A673 (cell line): ENCODE results near the gene RPL39L. TPM values are rescaled to one million over a fixed set of nuclear protein-coding genes. Genes with fewer than 3 reads are reported as not detected.

ENCODE experiments used
- BruUV-seq: library from RNA; stranded (reverse); fragments of 400-500 nt; replicated peaks from 2 replicates; lab custom pipeline; 2021; lab: Mats Ljungman, UMichigan
- CTCF ChIA-PET: fragments of 300-600 bp; sonication (Branson Sonifier 250); formaldehyde crosslinking; loops from one replicate; lab custom pipeline; 2022; ENCODE audit warnings: antibody characterized with exemption; lab: Charles Lee
- POLR2A ChIA-PET: fragments of 300-600 bp; sonication (Branson Sonifier 250); formaldehyde crosslinking; loops from one replicate; lab custom pipeline; 2022; ENCODE audit warnings: antibody characterized with exemption; ENCODE audit not compliant: low non-redundant PET; lab: Charles Lee
- DNase-seq: peaks from one replicate; pipeline ENCODE4 v3.0.0-alpha.2; 2015; ENCODE audit warnings: low spot score
- H3K27ac ChIP-seq: fragments of 200-600 bp; sonication (generic); 2 replicates; pipeline ENCODE4 v1.5.1; 2016; ENCODE audit warnings: mixed run types, low read depth, mild to moderate bottlenecking, mixed read lengths, antibody characterized with exemption, low read length; ENCODE audit not compliant: poor library complexity, severe bottlenecking
- H3K27me3 ChIP-seq: fragments of 200-600 bp; sonication (generic); replicated peaks from 2 replicates; pipeline ENCODE4 v1.6.1; 2017; ENCODE audit warnings: mixed run types, low read depth, mild to moderate bottlenecking, mixed read lengths, antibody characterized with exemption, low read length; ENCODE audit not compliant: insufficient read depth, poor library complexity
- H3K36me3 ChIP-seq: fragments of 200-600 bp; sonication (generic); 2 replicates; pipeline ENCODE4 v1.6.1; 2016; ENCODE audit warnings: mixed run types, mild to moderate bottlenecking, mixed read lengths, antibody characterized with exemption, low read length; ENCODE audit not compliant: insufficient read depth, poor library complexity, severe bottlenecking
- H3K4me1 ChIP-seq: fragments of 200-600 bp; sonication (generic); 2 replicates; pipeline ENCODE4 v1.6.1; 2017; ENCODE audit warnings: mixed run types, mild to moderate bottlenecking, mixed read lengths, antibody characterized with exemption, low read length; ENCODE audit not compliant: insufficient read depth, poor library complexity, severe bottlenecking
- H3K4me3 ChIP-seq: fragments of 200-600 bp; sonication (generic); 2 replicates; pipeline ENCODE4 v1.5.1; 2016; ENCODE audit warnings: low read depth, mixed run types, mild to moderate bottlenecking, mixed read lengths, low read length; ENCODE audit not compliant: poor library complexity, severe bottlenecking
- H3K9me3 ChIP-seq: fragments of 200-600 bp; sonication (generic); 2 replicates; pipeline ENCODE4 v1.6.1; 2016; ENCODE audit warnings: mixed run types, low read depth, mild to moderate bottlenecking, mixed read lengths, antibody characterized with exemption, low read length; ENCODE audit not compliant: poor library complexity, severe bottlenecking
- EZH2 ChIP-seq: fragments of 200-600 bp; sonication (generic); IDR thresholded peaks from 2 replicates; pipeline ENCODE4 v1.6.1; 2017; ENCODE audit warnings: borderline replicate concordance, low read depth, mild to moderate bottlenecking, mixed read lengths, antibody characterized with exemption, low read length; ENCODE audit not compliant: poor library complexity, severe bottlenecking
- intact Hi-C: fragments of 100-400 bp; cut with micrococcal nuclease; formaldehyde crosslinking; loops from one replicate; pipeline ENCODE4 v1.10.0; 2022; ENCODE audit not compliant: unreplicated experiment
- total RNA-seq: library from RNA; stranded (reverse); gene quantifications from 2 replicates; pipeline ENCODE4 v1.2.3, GENCODE V29; 2021
- TF ChIP-seq, protein P1 (sequence below): fragments of 300-800, 200-600 bp; sonication (generic); conservative IDR thresholded peaks from 2 replicates; pipeline ENCODE4 v1.5.1; 2017; ENCODE audit warnings: low read depth, mild to moderate bottlenecking, antibody characterized with exemption, low read length, moderate library complexity, mixed read lengths

Gene RPL39L
- total RNA-seq, 1 experiment from 2014 or later, result 35.3 TPM

DNA sequence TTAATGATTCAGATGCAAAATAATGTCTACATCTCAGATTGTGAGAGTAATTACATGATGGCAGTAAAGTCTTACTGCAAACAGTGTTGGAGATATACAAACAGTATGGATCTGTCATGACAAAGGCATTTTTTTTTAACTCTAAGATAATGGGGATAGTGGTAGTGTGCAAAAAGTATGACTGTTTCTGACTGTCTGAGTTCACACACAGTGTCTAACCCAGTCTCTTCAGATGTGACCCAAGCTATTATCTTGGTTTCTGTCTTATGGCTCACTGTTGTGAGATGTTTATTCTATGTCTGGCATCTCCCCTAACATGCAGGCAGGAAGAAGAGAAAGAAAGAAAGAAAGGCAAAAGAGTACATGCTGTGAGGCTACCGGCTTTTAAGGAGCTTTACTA lies 17.0 kb downstream of the RPL39L start:
- no peak for DNase-seq
- H3K4me3 ChIP-seq, result no peak overlapping the region
- POLR2A ChIA-PET, result no interaction called here
- H3K9me3 ChIP-seq, result no peaks in the 10 kb centered on the region
- no TSS peak for BruUV-seq
- CTCF ChIA-PET, result no interaction called here
- H3K27me3 ChIP-seq, result no peaks in the 10 kb centered on the region
- intact Hi-C loops, result no loop called here
- no peaks in the 10 kb centered on the region for H3K4me1 ChIP-seq
- no peak for TF ChIP-seq EZH2
- TF ChIP-seq, protein P1, sequence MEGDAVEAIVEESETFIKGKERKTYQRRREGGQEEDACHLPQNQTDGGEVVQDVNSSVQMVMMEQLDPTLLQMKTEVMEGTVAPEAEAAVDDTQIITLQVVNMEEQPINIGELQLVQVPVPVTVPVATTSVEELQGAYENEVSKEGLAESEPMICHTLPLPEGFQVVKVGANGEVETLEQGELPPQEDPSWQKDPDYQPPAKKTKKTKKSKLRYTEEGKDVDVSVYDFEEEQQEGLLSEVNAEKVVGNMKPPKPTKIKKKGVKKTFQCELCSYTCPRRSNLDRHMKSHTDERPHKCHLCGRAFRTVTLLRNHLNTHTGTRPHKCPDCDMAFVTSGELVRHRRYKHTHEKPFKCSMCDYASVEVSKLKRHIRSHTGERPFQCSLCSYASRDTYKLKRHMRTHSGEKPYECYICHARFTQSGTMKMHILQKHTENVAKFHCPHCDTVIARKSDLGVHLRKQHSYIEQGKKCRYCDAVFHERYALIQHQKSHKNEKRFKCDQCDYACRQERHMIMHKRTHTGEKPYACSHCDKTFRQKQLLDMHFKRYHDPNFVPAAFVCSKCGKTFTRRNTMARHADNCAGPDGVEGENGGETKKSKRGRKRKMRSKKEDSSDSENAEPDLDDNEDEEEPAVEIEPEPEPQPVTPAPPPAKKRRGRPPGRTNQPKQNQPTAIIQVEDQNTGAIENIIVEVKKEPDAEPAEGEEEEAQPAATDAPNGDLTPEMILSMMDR, result no peak
- no peaks in the 10 kb centered on the region for H3K36me3 ChIP-seq
- H3K27ac ChIP-seq, result no peak overlapping the region

DNA sequence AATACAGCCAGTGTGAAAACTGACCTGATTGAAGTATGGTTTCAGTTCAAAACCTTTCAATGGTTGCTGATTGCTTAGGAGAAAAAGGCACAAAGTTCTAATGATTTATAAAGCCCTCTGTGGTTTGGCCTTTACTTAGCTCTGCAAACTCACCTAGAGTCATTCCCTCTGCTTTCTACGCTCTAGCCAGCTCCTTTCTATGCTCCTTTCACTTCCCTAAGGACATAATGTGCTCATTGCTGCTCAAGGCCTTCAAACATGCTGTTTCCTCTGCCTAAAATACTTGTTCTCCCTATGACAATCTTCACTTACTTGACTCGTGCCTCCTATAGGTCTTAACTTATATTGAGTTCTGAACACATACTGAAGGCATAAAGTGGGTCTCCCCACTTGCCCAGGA lies 19.0 kb downstream of the RPL39L start:
- intact Hi-C loops, result no loop called here
- TF ChIP-seq, protein P1, result no peak
- no peak for TF ChIP-seq EZH2
- ChIA-PET POLR2A (no interaction called here), CTCF (no interaction called here)
- no peaks in the 10 kb centered on the region for H3K9me3 ChIP-seq
- no peaks in the 10 kb centered on the region for H3K4me1 ChIP-seq
- H3K27me3 ChIP-seq, result no peaks in the 10 kb centered on the region
- BruUV-seq, result no TSS peak
- H3K27ac ChIP-seq, result no peak overlapping the region
- DNase-seq, result no peak
- no peak overlapping the region for H3K4me3 ChIP-seq
- no peaks in the 10 kb centered on the region for H3K36me3 ChIP-seq

DNA sequence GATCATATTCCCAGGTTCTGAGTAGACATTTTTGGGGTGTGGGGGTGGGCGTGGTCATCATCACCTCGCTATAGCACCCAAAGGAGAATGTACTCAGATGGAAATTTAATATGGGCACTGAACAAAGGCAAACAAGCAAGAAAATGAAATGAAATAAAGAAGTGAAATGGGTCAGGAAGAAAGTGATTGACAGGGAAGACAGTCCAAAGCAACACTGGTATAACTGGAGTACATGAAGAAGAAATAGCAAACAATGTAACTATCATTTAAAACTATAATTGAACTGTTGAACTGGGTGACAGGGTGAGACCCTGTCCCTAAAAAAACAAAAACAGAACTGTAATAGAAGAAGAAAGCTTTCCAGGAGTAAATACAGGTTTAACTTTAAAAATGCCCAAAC lies 24.8 kb downstream of the RPL39L start:
- H3K27ac ChIP-seq, result no peak overlapping the region
- no peak overlapping the region for H3K4me3 ChIP-seq
- no peak for DNase-seq
- peaks cover 7% of the 10 kb centered on the region for H3K4me1 ChIP-seq
- no TSS peak for BruUV-seq
- H3K27me3 ChIP-seq, result no peaks in the 10 kb centered on the region
- TF ChIP-seq, protein P1, result no peak
- TF ChIP-seq EZH2, result no peak
- ChIA-PET CTCF (no interaction called here), POLR2A (no interaction called here)
- no peaks in the 10 kb centered on the region for H3K36me3 ChIP-seq
- no peaks in the 10 kb centered on the region for H3K9me3 ChIP-seq
- intact Hi-C loops, result no loop called here
